GM12874 (cell line): ENCODE results near the gene RNF10.

ENCODE experiments used
- CTCF ChIP-seq: IDR thresholded peaks from 2 replicates; pipeline ENCODE4 v1.5.1; 2011; ENCODE audit warnings: low read depth, mild to moderate bottlenecking, control low read depth, low read length, moderate library complexity; ENCODE audit not compliant: insufficient read depth

Gene RNF10

DNA sequence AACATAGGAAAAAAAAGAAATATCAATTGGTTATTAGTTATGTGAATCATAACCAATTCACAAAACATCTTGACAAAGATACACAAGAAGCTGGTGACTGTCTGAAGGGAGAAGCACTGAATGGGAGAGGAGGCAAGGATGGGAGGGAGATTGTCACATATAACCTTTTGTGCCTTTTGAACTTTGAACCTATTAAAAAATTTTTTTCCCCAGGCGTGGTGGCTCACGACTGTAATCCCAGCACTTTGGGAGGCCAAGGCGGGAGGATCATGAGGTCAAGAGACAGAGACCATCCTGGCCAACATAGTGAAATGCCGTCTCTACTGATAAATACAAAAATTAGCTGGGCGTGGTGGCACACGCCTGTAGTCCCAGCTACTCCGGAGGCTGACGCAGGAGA lies 25.6 kb upstream of the RNF10 start:
- no peak for TF ChIP-seq CTCF

DNA sequence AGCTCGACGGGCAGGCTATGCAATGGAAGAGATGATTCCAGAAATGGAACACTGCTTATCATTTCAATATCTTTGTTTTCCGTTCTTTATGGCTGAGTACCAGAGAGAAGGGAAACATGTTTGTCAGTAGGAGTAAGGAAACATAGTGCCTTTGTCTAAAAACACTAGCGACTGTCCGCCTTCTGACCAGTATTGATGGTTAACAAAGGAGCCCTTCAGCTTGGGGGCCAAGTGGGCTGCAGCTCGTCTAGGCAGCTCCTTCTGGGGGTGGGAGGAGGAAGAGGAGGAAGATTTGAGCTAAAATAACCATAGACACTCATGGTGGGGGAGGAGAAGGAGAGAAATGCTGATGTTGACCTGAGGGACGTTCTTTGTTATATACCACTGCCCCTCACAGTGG lies 20.2 kb upstream of the RNF10 start:
- TF ChIP-seq CTCF, result no peak

DNA sequence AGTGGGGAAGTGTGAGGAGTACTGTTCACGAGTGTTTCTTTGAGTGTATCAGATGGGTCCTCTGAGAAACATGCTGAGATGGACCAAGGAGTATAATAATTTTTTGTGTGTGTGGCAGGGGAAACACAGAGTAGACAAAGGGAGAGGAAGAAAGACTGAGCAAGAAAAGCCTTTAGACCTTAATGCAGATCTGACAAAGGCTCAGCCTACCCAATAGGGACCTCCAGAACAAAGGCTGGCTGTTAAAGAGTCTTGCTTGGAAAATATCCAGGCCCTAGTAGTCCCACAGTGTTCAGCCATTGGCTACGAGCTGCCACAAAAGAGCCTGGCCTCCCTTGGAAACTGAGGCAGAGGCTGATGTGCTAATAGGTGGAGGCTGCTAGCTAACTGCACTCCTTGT lies 18.7 kb upstream of the RNF10 start:
- no peak for TF ChIP-seq CTCF

DNA sequence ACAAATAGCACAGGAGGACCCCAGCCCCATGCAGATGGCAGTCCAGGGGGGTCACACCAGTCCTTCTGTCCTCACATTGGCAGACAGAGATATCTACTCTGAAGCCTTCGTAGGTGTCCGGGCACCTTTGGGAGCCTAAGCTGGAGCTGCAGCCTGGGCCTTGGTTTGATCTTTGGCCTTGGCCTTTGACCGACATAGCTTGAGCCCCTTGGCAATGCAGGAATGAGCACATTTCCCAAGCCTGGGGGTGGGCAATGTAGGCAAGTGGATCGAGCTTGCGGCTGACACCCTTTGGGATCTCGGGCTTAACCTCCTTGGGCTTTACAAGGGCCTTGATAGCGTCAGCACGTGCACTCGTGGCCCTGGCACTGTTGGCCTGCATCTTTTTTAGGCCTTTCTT lies 11.6 kb upstream of the RNF10 start:
- TF ChIP-seq CTCF, result no peak

GRCh38 chr12:120528861-120529525 lies 5.2 kb upstream of the RNF10 start, which contains the start of gene COQ5:
Gene COQ5, minus strand, starts transcription at chr12:120529158. Its CDS starts 17 bp downstream, at chr12:120529141.
- no peak for TF ChIP-seq CTCF

- TF ChIP-seq CTCF, result no peak
Measured at GRCh38 chr12:120529641-120530417, 4.3 kb upstream of the RNF10 start.

DNA sequence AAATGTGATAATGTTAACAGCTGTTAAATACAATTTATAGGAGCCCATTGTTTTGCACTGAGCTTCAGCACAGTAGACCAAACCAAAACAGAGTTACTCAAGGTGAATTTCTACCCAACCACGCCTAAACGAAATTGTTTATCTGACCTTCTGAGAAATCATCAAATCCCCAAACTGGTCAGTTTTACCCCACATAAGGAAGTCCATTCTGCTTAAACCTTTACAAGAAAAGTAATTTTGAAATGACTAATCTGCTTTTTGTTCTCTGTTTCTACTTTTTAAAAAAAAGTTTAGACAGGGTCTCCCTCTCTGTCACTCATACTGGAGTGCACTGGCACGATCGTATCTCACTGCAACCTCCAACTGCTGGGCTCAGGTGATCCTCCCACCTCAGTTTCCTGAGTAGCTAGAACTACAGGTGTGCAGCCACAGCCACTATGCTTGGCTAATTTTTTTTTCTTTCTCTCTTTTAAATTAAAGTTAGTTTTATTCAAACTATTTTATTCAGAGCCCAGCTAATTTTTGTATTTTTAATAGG lies 1.4 kb upstream of the RNF10 start:
- TF ChIP-seq CTCF, result no peak
